ENCODE results near the gene WDR88.
"Not testable (repeated sequence)": the region's sequence is repeated elsewhere in the genome, so short reads cannot be mapped to it uniquely, and the experiment has no call there.

The WDR88 gene
- total RNA-seq, result 0 to 0.07 reads per million in 2 donors

- DNase-seq, result no peak
Observed at GRCh38 chr19:33132021-33132420, at the start of gene WDR88. Gene WDR88 (plus strand): TSS chr19:33132114. CDS start chr19:33132170, 56 bp downstream.

GRCh38 chr19:33085570-33086128 is 46.3 kb upstream of the WDR88 start:
- no peak for DNase-seq

GRCh38 chr19:33086955-33087354 is 45.0 kb upstream of the WDR88 start:
- DNase-seq, result no peak

GRCh38 chr19:33089010-33089409 is 42.9 kb upstream of the WDR88 start:
- no peak for DNase-seq

GRCh38 chr19:33090179-33090578 is 41.7 kb upstream of the WDR88 start:
- no peak for DNase-seq

GRCh38 chr19:33093420-33094210 is 38.3 kb upstream of the WDR88 start:
- no peak for DNase-seq

- DNase-seq, result no peak
Observed at GRCh38 chr19:33094436-33095067, 37.4 kb upstream of the WDR88 start.

- no peak for DNase-seq
Observed at GRCh38 chr19:33096005-33096404, 35.9 kb upstream of the WDR88 start.

GRCh38 chr19:33098055-33098534 is 33.8 kb upstream of the WDR88 start:
- DNase-seq, result no peak

GRCh38 chr19:33100894-33101644 is 30.8 kb upstream of the WDR88 start:
- DNase-seq, result no peak

- no peak for DNase-seq
Observed at GRCh38 chr19:33102893-33103292, 29.0 kb upstream of the WDR88 start.

- no peak for DNase-seq
Observed at GRCh38 chr19:33108161-33108560, 23.8 kb upstream of the WDR88 start.

GRCh38 chr19:33110137-33110910 is 21.6 kb upstream of the WDR88 start:
- DNase-seq, result peak in 1 of 5 experiments; percentile 13

GRCh38 chr19:33111587-33111986 is 20.3 kb upstream of the WDR88 start:
- DNase-seq, result no peak

- no peak for DNase-seq
Observed at GRCh38 chr19:33114312-33114711, 17.6 kb upstream of the WDR88 start.

GRCh38 chr19:33117501-33117900 is 14.4 kb upstream of the WDR88 start:
- DNase-seq, result no peak

- no peak for DNase-seq
Observed at GRCh38 chr19:33118643-33119042, 13.3 kb upstream of the WDR88 start.

GRCh38 chr19:33124207-33125098 is 7.5 kb upstream of the WDR88 start:
- peak in 1 of 5 experiments; percentile 58 for DNase-seq

- peak in 3 of 5 experiments; percentile 25 to 75 (median 31) for DNase-seq
Observed at GRCh38 chr19:33125929-33126388, 6.0 kb upstream of the WDR88 start.

- DNase-seq, result not testable (repeated sequence)
Observed at GRCh38 chr19:33126712-33127111, 5.2 kb upstream of the WDR88 start.

- no peak for DNase-seq
Observed at GRCh38 chr19:33129901-33130300, 2.0 kb upstream of the WDR88 start.

Data from T-helper 2 cell (primary cell).